GM12878 (cell line): ENCODE results near the gene FGFRL1. TPM values are rescaled to one million over a fixed set of nuclear protein-coding genes. Genes with fewer than 3 reads are reported as not detected.
A peak's percentile ranks its signal among the peaks of the same experiment; 100 is the strongest.
"Not testable (repeated sequence)": the region's sequence is repeated elsewhere in the genome, so short reads cannot be mapped to it uniquely, and the experiment has no call there.

ENCODE experiments used
- ATAC-seq: fragments of 200-7000 bp; cut with Tn5 transposase; 3 replicates; pipeline ENCODE4 v1.9.1; 2020; ENCODE audit warnings: mild to moderate bottlenecking, moderate library complexity
- BruUV-seq: library from RNA; stranded (reverse); fragments of 400-500 nt; replicated peaks from 2 replicates; lab custom pipeline; 2021; lab: Mats Ljungman, UMichigan
- CTCF ChIA-PET: fragments of 300-600 bp; sonication (Branson Sonifier 250); formaldehyde crosslinking; extraction: SDS; loops from one replicate; lab custom pipeline; 2021; ENCODE audit warnings: inconsistent platforms; lab: Yijun Ruan, JAX
- POLR2A ChIA-PET: fragments of 350-600 bp; formaldehyde crosslinking; extraction: SDS; loops from one replicate; lab custom pipeline; 2021; ENCODE audit warnings: inconsistent platforms; lab: Charles Lee
- RAD21 ChIA-PET: fragments of 300-600 bp; sonication (Branson Sonifier 250); formaldehyde crosslinking; loops from one replicate; lab custom pipeline; 2023; ENCODE audit warnings: antibody characterized with exemption; ENCODE audit not compliant: unreplicated experiment; lab: Charles Lee
- SMC1A ChIA-PET: fragments of 300-600 bp; sonication (Branson Sonifier 250); formaldehyde crosslinking; loops from one replicate; lab custom pipeline; 2023; ENCODE audit not compliant: unreplicated experiment, uncharacterized antibody; lab: Charles Lee
- DNase-seq: peaks from one replicate; pipeline ENCODE4 v3.0.0-alpha.2; 2011; ENCODE audit warnings: low read depth, low spot score
- FAIRE-seq: peaks from 3 replicates; lab custom pipeline; 2011; peaks lifted over from hg19 to GRCh38; lab: Jason Lieb, UNC
- H2AFZ ChIP-seq: 2 replicates; pipeline ENCODE4 v1.6.0; 2011; ENCODE audit warnings: low read depth, low read length, control low read depth; ENCODE audit not compliant: control insufficient read depth
- H3K27ac ChIP-seq: 2 replicates; pipeline ENCODE4 v1.5.1; 2011; ENCODE audit warnings: control low read depth; ENCODE audit not compliant: control insufficient read depth, insufficient read depth
- H3K27me3 ChIP-seq, 2 experiments: replicated peaks in 1 of 2; 2 replicates each; pipeline versions ENCODE4 v1.6.0 to v1.6.1; 2011; ENCODE audit warnings: low read length in 1 of 2; ENCODE audit not compliant: control insufficient read depth in 2 of 2, insufficient read depth in 2 of 2
- H3K36me3 ChIP-seq, 2 experiments: 2 replicates each; pipeline ENCODE4 v1.5.1; 2011; ENCODE audit warnings: low read length in 1 of 2; ENCODE audit not compliant: control insufficient read depth in 2 of 2, insufficient read depth in 2 of 2
- H3K4me1 ChIP-seq: 2 replicates; pipeline ENCODE4 v1.6.1; 2011; ENCODE audit warnings: mild to moderate bottlenecking, low read length, moderate library complexity, mixed read lengths; ENCODE audit not compliant: control insufficient read depth, insufficient read depth
- H3K4me2 ChIP-seq: 2 replicates; pipeline ENCODE4 v1.6.0; 2011; ENCODE audit warnings: control low read depth; ENCODE audit not compliant: control insufficient read depth, insufficient read depth
- H3K4me3 ChIP-seq: fragments of 200-600 bp; sonication (generic); 2 replicates; pipeline ENCODE4 v1.5.1; 2016
- H3K79me2 ChIP-seq: 2 replicates; pipeline ENCODE4 v1.6.0; 2011; ENCODE audit warnings: low read length; ENCODE audit not compliant: control insufficient read depth, insufficient read depth
- H3K9ac ChIP-seq: 2 replicates; pipeline ENCODE4 v1.8.0; 2011; ENCODE audit warnings: low read length, control low read depth, mixed read lengths; ENCODE audit not compliant: control insufficient read depth, insufficient read depth
- H3K9me3 ChIP-seq: replicated peaks from 3 replicates; pipeline ENCODE4 v1.5.1; 2011; ENCODE audit warnings: mild to moderate bottlenecking, low read length; ENCODE audit not compliant: control insufficient read depth, insufficient read depth
- H4K20me1 ChIP-seq: 2 replicates; pipeline ENCODE4 v1.6.0; 2011; ENCODE audit not compliant: control insufficient read depth, insufficient read depth
- BMI1 ChIP-seq: fragments of 450-650 bp; IDR thresholded peaks from 2 replicates; pipeline ENCODE4 v1.6.1; 2016; ENCODE audit warnings: mild to moderate bottlenecking, moderate library complexity, borderline replicate concordance
- CEBPB ChIP-seq, 2 experiments: fragments of 150-350 bp in 1 of 2; IDR thresholded peaks; 2 replicates each; pipeline ENCODE4 v1.6.1; 2012 to 2014; ENCODE audit warnings: low read depth in 2 of 2, low read length in 2 of 2, borderline replicate concordance in 1 of 2, inconsistent platforms in 1 of 2
- GATAD2B ChIP-seq: fragments of 450-650 bp; conservative IDR thresholded peaks from 2 replicates; pipeline ENCODE4 v1.6.1; 2017; ENCODE audit warnings: low read depth, mild to moderate bottlenecking, moderate library complexity
- IKZF1 ChIP-seq: fragments of 450-650 bp; conservative IDR thresholded peaks from 2 replicates; pipeline ENCODE4 v1.6.1; 2017; ENCODE audit warnings: antibody characterized with exemption, mild to moderate bottlenecking
- KAT2A ChIP-seq: conservative IDR thresholded peaks from 2 replicates; pipeline ENCODE4 v1.6.1; 2011; ENCODE audit warnings: low read depth, low read length; ENCODE audit not compliant: control insufficient read depth
- MXI1 ChIP-seq: fragments of 150-350 bp; IDR thresholded peaks from 2 replicates; pipeline ENCODE4 v1.6.1; 2011; ENCODE audit warnings: low read depth, mild to moderate bottlenecking, inconsistent platforms, low read length, improper control_type of control experiment
- RCOR1 ChIP-seq: conservative IDR thresholded peaks from 2 replicates; pipeline ENCODE4 v1.6.1; 2012; ENCODE audit warnings: low read depth, low read length, improper control_type of control experiment
- RELA ChIP-seq: fragments of 450-650 bp; IDR thresholded peaks from 2 replicates; pipeline ENCODE4 v1.8.0; 2014; ENCODE audit warnings: borderline replicate concordance; ENCODE audit not compliant: partially characterized antibody
- RFX5 ChIP-seq: IDR thresholded peaks from 2 replicates; pipeline ENCODE4 v1.6.1; 2011; ENCODE audit warnings: low read depth, low read length, improper control_type of control experiment
- SIX5 ChIP-seq: IDR thresholded peaks from 2 replicates; pipeline ENCODE4 v1.6.1; 2011; ENCODE audit warnings: mild to moderate bottlenecking, low read depth, low read length, moderate library complexity; ENCODE audit not compliant: severe bottlenecking
- SMAD5 ChIP-seq: IDR thresholded peaks from 2 replicates; pipeline ENCODE4 v1.6.1; 2016; ENCODE audit warnings: antibody characterized with exemption, low read depth
- TCF3 ChIP-seq: IDR thresholded peaks from 2 replicates; pipeline ENCODE4 v1.6.1; 2012; ENCODE audit warnings: low read depth, mild to moderate bottlenecking, low read length, borderline replicate concordance; ENCODE audit not compliant: insufficient read depth
- WGBS: methylation state at CpG from one replicate; pipeline ENCODE4 v1.1.6; 2016; ENCODE audit warnings: low lambda C conversion rate; ENCODE audit not compliant: insufficient replicate concordance, insufficient coverage; ENCODE audit errors: missing lambda C conversion rate; 5-methylcytosine and 5-hydroxymethylcytosine counted together
- in situ Hi-C: fragments of 300-500 bp; cut with MboI; formaldehyde crosslinking; loops from 9 replicates; pipeline ENCODE4 v1.14.3; 2018; ENCODE audit warnings: mixed read lengths
- intact Hi-C: fragments of 100-400 bp; cut with micrococcal nuclease; formaldehyde crosslinking; loops from one replicate; pipeline ENCODE4 v1.14.2; 2022; ENCODE audit not compliant: unreplicated experiment
- polyA plus RNA-seq, 11 experiments: library from polyadenylated mRNA; depleted of rRNA in 4 of 11; unstranded in 6 of 11; stranded (reverse) in 5 of 11; fragments of >200 nt; fragmentation: Nextera tagmentation in 4 of 11; fragmentation: Illumina TruSeq in 1 of 11; extraction: Ambion mirVana in 4 of 11; extraction: Trizol in 1 of 11; gene quantifications; 1 replicate in 1 of 11; 2 replicates in 10 of 11; pipeline versions ENCODE4 v1.2.1 to v1.2.3, GENCODE V29; 2011 to 2016; ENCODE audit warnings: inconsistent platforms in 2 of 11, missing spikeins in 2 of 11, low read depth in 1 of 11
- total RNA-seq, 4 experiments: library from RNA; depleted of rRNA in 3 of 4; stranded (reverse); fragments of >200 nt in 3 of 4; fragmentation: Illumina TruSeq in 1 of 4; extraction: Trizol in 1 of 4; gene quantifications; 2 replicates each; pipeline versions ENCODE4 v1.2.1 to v1.2.3, GENCODE V29; 2013 to 2021
- TF ChIP-seq, protein P1 (sequence below): fragments of 450-650 bp; IDR thresholded peaks from 2 replicates; pipeline ENCODE4 v1.6.1; 2017; ENCODE audit warnings: low read depth, mild to moderate bottlenecking, moderate library complexity
- TF ChIP-seq, protein P2 (sequence below): IDR thresholded peaks from 2 replicates; pipeline ENCODE4 v1.6.1; 2011; ENCODE audit warnings: low read depth, low read length, improper control_type of control experiment, borderline replicate concordance

Gene FGFRL1
- total and polyA plus RNA-seq, 10 of the 15 experiments (the other 5 are each of a cell fraction or from before 2014, with no cell fraction given): 0.02 to 1.5 (median 0.29) TPM; not detected in 2

DNA sequence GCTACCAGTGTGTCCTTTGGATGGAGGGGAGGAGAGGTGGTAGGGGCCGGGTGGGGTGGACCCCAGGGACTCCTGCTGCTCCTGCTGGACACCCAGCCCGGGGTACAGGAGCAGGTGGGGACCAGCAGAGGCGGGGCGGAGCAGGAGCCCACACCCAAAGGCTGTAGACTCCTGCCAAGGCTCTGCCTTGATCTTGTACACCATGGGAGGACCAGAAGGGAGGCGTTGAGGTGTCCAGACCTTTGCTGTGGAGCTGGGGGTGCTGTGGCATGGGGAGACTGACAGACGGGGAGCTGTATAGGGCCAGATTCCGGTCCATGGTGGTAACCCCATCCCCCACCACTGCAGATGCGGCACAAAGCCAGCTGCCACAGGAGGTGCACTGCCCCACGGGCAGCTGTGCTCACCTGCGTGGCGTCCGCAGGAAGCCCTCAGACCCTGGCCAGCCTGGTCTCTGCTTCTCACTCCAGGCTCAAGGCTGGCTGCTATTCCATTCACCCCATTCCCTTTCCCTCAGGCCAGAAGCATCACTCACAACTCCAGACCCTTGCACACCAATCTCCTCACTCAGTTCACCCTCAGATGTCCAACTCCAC, 13.2 kb upstream of the FGFRL1 start:
- ChIA-PET CTCF (no interaction called here), RAD21 (no interaction called here), SMC1A (no interaction called here), POLR2A (no interaction called here)
- 20% methylated on average over 12 of the region's 12 CpGs for WGBS
- Histone ChIP-seq H3K27me3 (peaks cover 2 to 3% of the 10 kb centered on the region in 2 experiments), H3K36me3 (no peaks in the 10 kb centered on the region), H3K4me3 (no peak overlapping the region), H3K9me3 (no peaks in the 10 kb centered on the region), H3K9ac (no peak overlapping the region), H3K4me2 (no peak overlapping the region), H3K27ac (no peak overlapping the region), H3K4me1 (no peaks in the 10 kb centered on the region), H4K20me1 (no peaks in the 10 kb centered on the region), H2AFZ (no peak overlapping the region), H3K79me2 (no peaks in the 10 kb centered on the region)
- intact Hi-C loops: no loop called here
- FAIRE-seq (no peak), ATAC-seq (peak; percentile 11; the same call in 1 of the 3 replicates), DNase-seq (no peak)
- in situ Hi-C loops: no loop called here
- BruUV-seq: no TSS peak
- TF ChIP-seq KAT2A (no peak), IKZF1 (no peak), RCOR1 (no peak), BMI1 (no peak), SMAD5 (no peak), RELA (no peak), RFX5 (no peak), MXI1 (no peak), TCF3 (no peak), SIX5 (no peak), GATAD2B (no peak), CEBPB (IDR thresholded peaks at IDR 0.05; ENCODE audit: borderline replicate concordance in 1 of 2, low read depth in 2 of 2, low read length in 2 of 2) (no peak)
- TF ChIP-seq, protein P1, sequence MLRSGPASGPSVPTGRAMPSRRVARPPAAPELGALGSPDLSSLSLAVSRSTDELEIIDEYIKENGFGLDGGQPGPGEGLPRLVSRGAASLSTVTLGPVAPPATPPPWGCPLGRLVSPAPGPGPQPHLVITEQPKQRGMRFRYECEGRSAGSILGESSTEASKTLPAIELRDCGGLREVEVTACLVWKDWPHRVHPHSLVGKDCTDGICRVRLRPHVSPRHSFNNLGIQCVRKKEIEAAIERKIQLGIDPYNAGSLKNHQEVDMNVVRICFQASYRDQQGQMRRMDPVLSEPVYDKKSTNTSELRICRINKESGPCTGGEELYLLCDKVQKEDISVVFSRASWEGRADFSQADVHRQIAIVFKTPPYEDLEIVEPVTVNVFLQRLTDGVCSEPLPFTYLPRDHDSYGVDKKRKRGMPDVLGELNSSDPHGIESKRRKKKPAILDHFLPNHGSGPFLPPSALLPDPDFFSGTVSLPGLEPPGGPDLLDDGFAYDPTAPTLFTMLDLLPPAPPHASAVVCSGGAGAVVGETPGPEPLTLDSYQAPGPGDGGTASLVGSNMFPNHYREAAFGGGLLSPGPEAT: no peak
- TF ChIP-seq, protein P2, sequence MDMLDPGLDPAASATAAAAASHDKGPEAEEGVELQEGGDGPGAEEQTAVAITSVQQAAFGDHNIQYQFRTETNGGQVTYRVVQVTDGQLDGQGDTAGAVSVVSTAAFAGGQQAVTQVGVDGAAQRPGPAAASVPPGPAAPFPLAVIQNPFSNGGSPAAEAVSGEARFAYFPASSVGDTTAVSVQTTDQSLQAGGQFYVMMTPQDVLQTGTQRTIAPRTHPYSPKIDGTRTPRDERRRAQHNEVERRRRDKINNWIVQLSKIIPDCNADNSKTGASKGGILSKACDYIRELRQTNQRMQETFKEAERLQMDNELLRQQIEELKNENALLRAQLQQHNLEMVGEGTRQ: no peak

DNA sequence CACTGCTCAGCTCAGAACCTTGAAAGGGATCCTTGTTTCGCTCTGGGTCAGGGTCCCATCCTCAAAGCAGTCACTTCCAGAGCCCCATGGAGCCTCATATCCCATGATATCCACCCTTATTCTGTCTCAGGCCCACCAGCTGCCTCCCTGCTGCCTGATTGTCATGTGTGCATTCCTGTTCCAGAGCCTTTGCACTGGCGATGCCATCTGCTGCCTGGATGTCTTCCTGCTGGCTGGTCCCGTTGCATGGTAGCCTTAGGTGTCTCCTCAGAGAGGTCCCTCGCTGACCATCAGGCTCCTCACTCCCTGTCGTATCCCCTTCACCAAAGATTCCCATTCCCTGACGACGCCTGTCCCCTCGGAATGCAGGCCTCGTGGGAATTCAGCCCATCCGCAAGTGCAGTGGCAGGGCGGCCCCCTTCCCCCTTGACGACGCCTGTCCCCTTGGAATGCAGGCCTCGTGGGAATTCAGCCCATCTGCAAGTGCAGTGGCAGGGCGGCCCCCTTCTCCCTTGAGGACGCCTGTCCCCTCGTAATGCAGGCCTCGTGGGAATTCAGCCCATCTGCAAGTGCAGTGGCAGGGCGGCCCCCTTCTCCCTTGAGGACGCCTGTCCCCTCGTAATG, 12.1 kb upstream of the FGFRL1 start:
- BruUV-seq, H3K4me1 ChIP-seq, SMC1A ChIA-PET, H2AFZ ChIP-seq, ATAC-seq, H3K9me3 ChIP-seq, intact Hi-C loops, RAD21 ChIA-PET, FAIRE-seq, DNase-seq, H3K36me3 ChIP-seq, H4K20me1 ChIP-seq, CTCF ChIA-PET, in situ Hi-C loops, H3K79me2 ChIP-seq, H3K9ac ChIP-seq, POLR2A ChIA-PET, H3K4me3 ChIP-seq, H3K27ac ChIP-seq, H3K4me2 ChIP-seq, H3K27me3 ChIP-seq: not testable (repeated sequence)
- 12% methylated on average over 14 of the region's 21 CpGs for WGBS
